GM12872 (cell line): ENCODE results near the gene ARID4B.

ENCODE experiments used
- CTCF ChIP-seq: IDR thresholded peaks from 3 replicates; pipeline ENCODE4 v1.5.1; 2011; ENCODE audit warnings: low read depth, mild to moderate bottlenecking, low read length, moderate library complexity; ENCODE audit not compliant: insufficient read depth

Gene ARID4B

DNA sequence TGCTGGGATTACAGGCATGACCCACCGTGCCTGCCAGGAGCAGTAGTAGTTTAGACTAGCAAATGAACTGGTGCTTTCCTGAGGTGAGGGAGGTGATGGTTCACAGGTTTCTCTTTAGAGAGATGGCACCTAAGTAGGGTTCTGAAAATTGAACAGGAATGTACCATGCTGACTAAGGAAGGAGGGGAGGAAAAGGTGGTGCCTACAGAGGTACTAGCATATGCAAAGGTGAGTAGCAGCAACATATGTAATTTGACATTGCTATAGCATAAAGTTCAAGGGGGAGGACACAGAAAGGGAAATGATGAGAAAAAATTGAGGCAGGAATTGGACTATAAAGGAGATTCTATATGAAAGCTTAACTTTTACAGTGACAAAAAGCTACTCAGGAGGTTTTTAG lies 101.0 kb downstream of the ARID4B start:
- TF ChIP-seq CTCF = no peak

GRCh38 chr1:235225299-235225698 lies 102.7 kb downstream of the ARID4B start:
- TF ChIP-seq CTCF = no peak

- no peak for TF ChIP-seq CTCF
Measured at GRCh38 chr1:235221653-235222375, 106.2 kb downstream of the ARID4B start.

DNA sequence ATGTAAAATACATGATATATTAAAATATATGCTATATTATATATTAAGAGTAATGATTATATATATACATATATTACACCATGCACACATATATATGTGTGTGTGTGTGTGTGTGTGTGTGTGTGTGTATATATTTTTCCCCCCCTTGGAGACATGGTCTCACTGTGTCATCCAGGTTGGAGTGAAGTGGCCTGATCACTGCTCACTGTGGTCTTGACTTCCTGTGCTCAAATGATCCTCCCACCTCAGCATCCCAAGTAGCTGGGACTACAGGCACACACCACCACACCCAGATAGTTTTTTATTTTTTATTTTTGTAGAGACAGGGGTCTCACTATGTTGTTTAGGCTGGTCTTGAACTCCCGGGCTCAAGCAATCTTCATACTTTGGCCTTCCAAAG lies 112.5 kb downstream of the ARID4B start:
- TF ChIP-seq CTCF = no peak

DNA sequence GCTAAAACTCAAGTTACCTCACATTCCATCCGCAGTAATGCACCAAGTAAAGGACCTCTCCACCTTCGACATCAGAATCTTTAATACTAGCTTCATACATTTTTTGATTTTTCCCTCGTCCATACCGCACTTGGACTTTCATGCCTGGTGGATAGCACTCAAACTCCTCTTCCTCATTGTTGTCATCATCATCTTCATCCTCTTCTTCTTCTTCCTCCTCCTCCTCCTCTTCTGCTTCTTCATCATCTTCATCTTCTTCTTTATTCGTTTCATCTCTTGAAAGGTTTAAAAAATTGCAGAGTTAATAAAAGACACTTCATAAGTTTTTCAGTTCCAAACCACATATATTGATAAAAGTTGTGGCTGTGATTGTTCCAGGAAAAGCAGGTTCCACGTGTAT lies 114.2 kb downstream of the ARID4B start:
- TF ChIP-seq CTCF = no peak

DNA sequence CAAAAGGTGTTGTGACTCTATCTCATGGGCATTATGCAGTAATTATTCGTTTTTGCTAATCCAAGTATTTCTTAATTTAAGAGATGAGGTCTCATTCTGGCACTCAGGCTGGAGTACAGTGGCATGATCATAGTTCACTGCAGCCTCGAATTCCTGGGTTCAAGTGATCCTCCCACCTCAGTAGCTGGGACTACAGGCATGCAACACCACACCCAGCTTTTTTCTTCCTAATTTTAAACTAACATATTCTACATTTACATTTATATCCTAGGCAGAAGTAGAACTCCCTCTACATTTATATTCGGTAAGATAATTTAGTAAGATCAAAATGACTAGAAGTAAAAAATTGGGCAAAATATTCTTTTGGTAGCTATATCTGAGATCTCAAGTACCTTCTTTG lies 116.5 kb downstream of the ARID4B start:
- no peak for TF ChIP-seq CTCF

DNA sequence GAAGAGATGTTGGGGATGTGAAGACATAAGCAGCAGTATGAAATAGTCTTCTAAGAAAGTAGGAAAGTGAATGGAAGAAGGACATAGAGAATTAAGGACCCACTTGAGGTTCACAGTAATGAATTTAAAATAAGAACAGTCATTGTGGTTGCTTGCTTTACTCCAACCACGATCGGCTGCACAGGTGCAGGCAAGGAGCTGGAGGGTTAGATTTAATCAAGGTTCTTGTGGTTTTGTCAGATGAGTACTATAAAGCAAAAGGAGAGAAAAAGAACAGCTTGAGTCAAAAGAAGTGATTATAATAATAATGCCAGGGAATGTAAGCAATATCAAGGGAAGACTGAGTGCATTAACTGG lies 120.8 kb downstream of the ARID4B start:
- no peak for TF ChIP-seq CTCF
